GM06990 (cell line): ENCODE data around the gene ZNF227.

Experiments used
- DNase-seq: peaks from one replicate; pipeline ENCODE4 v3.0.0-alpha.2; 2011; ENCODE audit not compliant: insufficient read length; ENCODE audit errors: extremely low read depth
- H3K27me3 ChIP-seq: replicated peaks from 2 replicates; pipeline ENCODE4 v1.6.0; 2011; ENCODE audit warnings: low read length; ENCODE audit not compliant: control insufficient read depth, insufficient read depth
- H3K36me3 ChIP-seq: 2 replicates; pipeline ENCODE4 v1.5.1; 2011; ENCODE audit warnings: low read length; ENCODE audit not compliant: control insufficient read depth, insufficient read depth
- H3K4me3 ChIP-seq: replicated peaks from 2 replicates; pipeline ENCODE4 v1.5.1; 2011; ENCODE audit warnings: low read depth, mild to moderate bottlenecking, control low read depth, low read length
- TF ChIP-seq, protein P1 (sequence below): IDR thresholded peaks from 2 replicates; pipeline ENCODE4 v1.5.1; 2011; ENCODE audit warnings: low read length, control low read depth, mild to moderate bottlenecking, inconsistent platforms; ENCODE audit not compliant: insufficient read depth, poor library complexity, severe bottlenecking

ZNF227 gene

GRCh38 chr19:44258136-44258535 lies 45.8 kb downstream of the ZNF227 start:
- DNase-seq = no peak
- TF ChIP-seq, protein P1, sequence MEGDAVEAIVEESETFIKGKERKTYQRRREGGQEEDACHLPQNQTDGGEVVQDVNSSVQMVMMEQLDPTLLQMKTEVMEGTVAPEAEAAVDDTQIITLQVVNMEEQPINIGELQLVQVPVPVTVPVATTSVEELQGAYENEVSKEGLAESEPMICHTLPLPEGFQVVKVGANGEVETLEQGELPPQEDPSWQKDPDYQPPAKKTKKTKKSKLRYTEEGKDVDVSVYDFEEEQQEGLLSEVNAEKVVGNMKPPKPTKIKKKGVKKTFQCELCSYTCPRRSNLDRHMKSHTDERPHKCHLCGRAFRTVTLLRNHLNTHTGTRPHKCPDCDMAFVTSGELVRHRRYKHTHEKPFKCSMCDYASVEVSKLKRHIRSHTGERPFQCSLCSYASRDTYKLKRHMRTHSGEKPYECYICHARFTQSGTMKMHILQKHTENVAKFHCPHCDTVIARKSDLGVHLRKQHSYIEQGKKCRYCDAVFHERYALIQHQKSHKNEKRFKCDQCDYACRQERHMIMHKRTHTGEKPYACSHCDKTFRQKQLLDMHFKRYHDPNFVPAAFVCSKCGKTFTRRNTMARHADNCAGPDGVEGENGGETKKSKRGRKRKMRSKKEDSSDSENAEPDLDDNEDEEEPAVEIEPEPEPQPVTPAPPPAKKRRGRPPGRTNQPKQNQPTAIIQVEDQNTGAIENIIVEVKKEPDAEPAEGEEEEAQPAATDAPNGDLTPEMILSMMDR = no peak
- Histone ChIP-seq H3K4me3 (no peak overlapping the region), H3K27me3 (no peaks in the 10 kb centered on the region), H3K36me3 (no peaks in the 10 kb centered on the region)

DNA sequence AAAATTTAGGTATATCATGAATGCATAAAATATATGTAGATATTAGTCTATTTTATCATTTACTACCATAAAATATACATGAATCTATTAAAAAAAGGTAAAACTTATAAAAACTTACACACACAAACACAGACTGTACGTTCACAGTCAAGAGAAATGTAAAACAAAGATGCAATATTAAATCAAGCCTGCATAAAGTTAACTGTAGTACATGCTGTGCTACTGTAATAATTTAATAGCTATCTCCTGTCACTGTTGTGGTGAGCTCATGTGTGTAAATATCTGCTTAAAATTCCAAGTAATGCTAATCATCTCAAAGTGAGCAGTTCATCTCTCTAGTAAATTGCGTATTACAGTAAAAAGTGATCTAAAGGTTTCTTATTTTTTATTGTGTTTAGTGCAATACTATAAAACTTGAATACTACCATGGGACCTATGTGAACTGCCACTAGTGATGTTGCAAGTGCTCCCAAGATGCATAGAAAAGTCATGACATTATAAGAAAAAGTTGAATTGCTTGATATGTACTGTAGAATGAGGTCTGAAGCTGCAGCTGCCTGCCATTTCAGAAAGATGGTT lies 46.6 kb downstream of the ZNF227 start:
- no peak for DNase-seq
- TF ChIP-seq, protein P1 = no peak
- no peaks in the 10 kb centered on the region for H3K27me3 ChIP-seq
- H3K4me3 ChIP-seq = no peak overlapping the region
- no peaks in the 10 kb centered on the region for H3K36me3 ChIP-seq

DNA sequence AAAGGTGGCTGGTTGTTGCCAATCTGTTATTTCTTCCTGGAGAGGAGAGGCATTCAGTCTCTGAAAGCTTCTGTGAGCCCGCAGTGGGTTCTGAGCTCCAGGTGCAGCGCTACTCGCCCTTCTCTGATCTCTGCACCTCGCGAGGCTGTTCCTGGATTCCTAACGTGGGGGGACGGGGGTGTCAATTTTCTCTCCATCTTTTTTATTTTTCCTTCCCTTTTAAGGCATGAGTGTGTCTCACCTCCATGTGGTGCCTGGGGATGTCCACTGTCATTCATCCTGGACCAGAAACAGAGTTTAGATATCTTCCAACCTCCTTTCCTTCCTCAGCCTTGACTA lies 48.0 kb downstream of the ZNF227 start:
- DNase-seq = no peak
- Histone ChIP-seq H3K4me3 (peak overlapping the region; percentile 74), H3K27me3 (no peaks in the 10 kb centered on the region), H3K36me3 (no peaks in the 10 kb centered on the region)
- TF ChIP-seq, protein P1 = no peak

GRCh38 chr19:44260695-44261446 lies 48.5 kb downstream of the ZNF227 start:
- Histone ChIP-seq H3K36me3 (no peaks in the 10 kb centered on the region), H3K27me3 (no peaks in the 10 kb centered on the region), H3K4me3 (no peak overlapping the region; the same call in 1 of the 2 replicates)
- no peak for DNase-seq
- TF ChIP-seq, protein P1 = no peak

- Histone ChIP-seq H3K4me3 (no peak overlapping the region), H3K36me3 (no peaks in the 10 kb centered on the region)
- TF ChIP-seq, protein P1 = no peak
Measured at GRCh38 chr19:44277331-44277730, 65.0 kb downstream of the ZNF227 start.

More at GRCh38 chr19:44277331-44277730, 65.0 kb downstream of the ZNF227 start:
- DNase-seq = no peak
- H3K27me3 ChIP-seq = no peaks in the 10 kb centered on the region
